ENCODE results near the gene BACH2.

The BACH2 gene

DNA sequence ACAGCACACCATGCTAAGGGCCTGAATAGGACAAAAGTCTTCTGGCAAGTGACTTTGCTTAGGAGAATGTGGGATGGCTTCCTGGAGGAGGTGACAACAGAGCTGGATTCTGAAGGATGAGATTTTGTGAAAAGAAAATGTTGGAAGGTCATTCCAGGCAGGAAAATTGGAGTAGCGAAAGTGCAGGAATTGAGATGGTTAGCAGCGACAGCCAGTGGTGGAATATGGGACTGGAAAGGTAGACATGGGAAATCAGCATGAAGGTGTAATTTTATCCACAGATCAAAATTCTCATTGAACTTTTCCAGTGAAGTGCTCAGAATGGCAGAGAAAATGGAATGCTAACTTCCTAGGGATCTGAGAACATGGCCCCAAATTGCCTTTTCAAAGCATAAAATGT lies 5.7 kb upstream of the BACH2 start:
- DNase-seq (ENCODE audit: low read depth in 4 of 4, low spot score in 1 of 4): no peak

- no peak for DNase-seq (ENCODE audit: low read depth in 4 of 4, low spot score in 1 of 4)
Observed at GRCh38 chr6:90301816-90302215, 5.2 kb upstream of the BACH2 start.

- no peak for DNase-seq (ENCODE audit: low read depth in 4 of 4, low spot score in 1 of 4)
Observed at GRCh38 chr6:90298459-90299053, 1.9 kb upstream of the BACH2 start.

DNA sequence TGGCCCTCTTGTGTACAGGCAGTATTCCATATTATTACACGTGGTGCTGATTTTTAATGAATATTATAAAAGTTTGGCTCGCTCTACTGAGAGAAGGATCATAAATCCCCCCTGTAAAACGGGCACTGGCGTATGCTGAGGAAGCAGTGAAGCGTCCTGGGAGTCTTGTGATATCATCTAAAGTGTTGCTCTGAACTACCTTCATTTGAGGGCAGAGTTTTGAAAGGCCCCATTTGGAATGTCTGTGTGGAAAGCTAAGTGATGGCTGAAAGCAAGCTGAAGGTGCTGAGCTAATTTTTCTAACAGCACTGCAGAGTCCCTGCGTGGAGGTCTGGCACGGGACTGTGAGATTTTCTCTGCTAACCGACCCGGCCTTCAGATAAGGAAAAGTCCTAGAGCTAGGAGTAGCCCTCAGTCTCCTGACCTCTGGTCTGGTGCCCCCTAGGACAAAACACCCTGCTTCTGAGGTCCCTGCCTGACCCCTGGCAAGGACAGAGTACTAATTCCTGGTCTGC lies 1.3 kb upstream of the BACH2 start:
- no peak for DNase-seq (ENCODE audit: low read depth in 4 of 4, low spot score in 1 of 4)

- no peak for DNase-seq (ENCODE audit: low read depth in 4 of 4, low spot score in 1 of 4)
Observed at GRCh38 chr6:90297115-90297866, 648 bp upstream of the BACH2 start.

DNA sequence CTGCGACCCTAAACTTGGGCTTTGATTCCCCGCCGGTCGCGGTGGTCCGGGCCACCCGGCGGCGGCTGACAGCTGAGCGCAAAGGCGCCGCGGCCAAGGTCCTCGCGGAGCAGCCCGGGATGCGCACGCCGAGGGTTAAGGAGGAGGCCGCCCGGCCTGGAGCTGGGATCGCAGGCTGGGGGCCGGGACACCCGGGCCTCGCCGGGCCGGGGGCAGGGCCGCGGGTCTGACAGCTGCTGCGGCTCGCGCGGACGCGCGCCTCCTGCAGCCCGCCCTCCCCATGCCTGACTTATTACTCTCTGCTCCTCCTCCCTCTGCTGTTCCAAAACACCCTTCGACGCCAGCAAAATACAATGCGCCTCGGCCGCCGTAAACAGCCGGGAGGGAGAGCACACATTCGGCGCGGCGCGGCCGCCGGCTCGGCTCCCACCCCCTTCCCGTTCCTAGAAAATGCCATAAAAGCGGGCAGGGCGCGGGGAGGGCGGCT lies 746 bp downstream of the BACH2 start:
- peak in 3 of 4 experiments; percentile 38 to 56 (median 46) for DNase-seq (ENCODE audit: low read depth in 4 of 4, low spot score in 1 of 4)

- DNase-seq (ENCODE audit: low read depth in 4 of 4, low spot score in 1 of 4): peak in 3 of 4 experiments; percentile 66 to 71 (median 69)
Observed at GRCh38 chr6:90294989-90295853, 1.4 kb downstream of the BACH2 start.

- no peak for DNase-seq (ENCODE audit: low read depth in 4 of 4, low spot score in 1 of 4)
Observed at GRCh38 chr6:90294614-90294988, 2.0 kb downstream of the BACH2 start.

DNA sequence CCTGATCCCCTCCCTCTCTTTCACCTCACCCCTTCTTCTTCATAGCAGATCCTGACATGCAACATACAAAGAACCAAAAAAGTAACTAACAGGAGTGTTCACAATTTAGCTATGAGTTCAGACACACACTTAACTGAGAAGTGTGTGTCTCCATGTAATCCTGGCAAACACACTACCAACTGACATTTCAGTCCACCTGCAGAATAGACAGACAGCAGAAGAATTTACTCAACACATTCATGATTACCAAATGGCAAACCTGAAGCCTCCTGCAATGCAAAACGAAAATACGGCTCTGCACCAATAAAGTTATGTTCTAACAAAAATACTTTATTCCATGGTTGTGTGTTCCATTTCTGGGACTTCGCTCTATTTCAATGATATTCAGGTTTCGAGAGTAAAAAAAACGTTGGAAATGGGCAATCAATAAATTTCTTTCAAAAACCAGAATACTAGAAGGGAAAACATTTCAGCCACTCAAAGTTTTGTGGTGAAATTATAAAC lies 2.6 kb downstream of the BACH2 start:
- DNase-seq (ENCODE audit: low read depth in 4 of 4, low spot score in 1 of 4): no peak

DNA sequence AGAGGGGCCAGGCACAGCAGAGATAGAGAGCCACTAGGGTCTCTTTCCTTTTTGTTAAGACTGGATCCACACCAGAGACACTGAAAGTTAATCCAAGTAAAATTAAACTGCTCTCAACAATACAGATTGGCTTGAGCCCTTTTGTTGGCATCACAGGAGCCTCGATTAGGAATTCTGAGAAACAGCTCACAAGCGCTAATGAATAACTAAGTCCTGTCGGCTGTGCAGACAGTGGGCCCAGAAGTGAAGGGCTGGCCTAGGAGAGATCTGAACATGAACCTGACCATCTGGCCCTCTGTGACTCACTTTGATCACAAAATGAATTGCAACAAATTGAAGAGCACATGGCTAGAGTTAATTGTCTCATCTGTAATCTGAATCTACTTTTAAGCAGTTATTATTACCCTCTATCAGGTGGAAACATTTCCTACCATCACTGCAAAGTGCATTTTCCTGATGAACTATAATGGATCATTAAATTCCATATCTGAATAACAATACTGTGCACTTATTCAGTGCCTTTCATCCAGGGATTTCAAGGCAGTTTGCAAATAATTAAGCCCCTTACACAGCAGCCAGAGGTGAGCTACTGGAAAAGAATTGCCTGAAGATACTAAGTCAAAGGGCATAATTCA lies 3.2 kb downstream of the BACH2 start:
- DNase-seq (ENCODE audit: low read depth in 4 of 4, low spot score in 1 of 4): no peak

DNA sequence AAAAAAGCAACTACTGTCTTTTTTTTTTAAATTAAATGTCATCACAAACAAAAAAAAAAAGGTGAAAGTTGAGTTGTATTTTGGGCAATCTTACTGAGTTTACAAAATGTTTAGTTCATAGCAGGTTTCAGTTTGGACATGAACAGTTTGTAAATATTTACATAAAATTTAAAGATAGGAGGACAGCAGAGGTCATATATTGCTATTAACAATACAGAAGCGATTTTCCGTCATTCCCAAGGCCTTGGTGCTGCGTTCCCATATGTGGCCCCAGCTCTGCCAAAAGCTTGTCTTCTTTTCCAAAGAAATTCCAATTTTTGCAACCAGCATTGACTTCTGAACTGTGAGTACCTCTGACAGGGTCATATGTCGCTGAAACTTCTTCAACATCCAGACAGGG lies 5.1 kb downstream of the BACH2 start:
- no peak for DNase-seq (ENCODE audit: low read depth in 4 of 4, low spot score in 1 of 4)

DNA sequence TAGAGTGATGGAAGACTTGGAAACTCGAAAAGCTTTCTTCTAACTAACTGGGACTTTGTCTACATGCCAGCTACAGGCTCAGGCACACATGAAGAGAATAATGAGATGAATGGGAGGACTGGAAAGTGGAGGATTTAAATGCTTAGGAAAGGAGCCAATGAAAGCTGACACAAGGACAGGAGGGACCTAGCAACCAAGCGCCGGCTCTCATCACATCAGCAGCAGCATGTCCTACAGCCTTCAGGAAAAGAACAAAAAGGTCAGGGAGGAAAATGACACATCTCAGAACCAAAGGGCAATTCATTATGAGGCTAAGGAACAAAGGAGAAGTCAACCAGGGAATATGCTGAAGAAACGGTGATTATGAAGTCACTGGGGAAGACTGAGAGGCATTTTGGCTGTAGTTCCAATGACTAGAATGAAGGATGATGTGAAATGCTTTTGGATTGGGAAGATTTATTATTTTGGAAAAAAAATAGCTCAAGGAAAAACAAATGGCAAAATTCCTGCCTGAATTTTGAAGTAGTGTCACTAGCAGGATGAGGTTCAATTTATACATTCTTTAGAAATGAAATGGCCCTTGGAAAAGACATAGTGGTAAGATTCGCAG lies 5.7 kb downstream of the BACH2 start:
- no peak for DNase-seq (ENCODE audit: low read depth in 4 of 4, low spot score in 1 of 4)

DNA sequence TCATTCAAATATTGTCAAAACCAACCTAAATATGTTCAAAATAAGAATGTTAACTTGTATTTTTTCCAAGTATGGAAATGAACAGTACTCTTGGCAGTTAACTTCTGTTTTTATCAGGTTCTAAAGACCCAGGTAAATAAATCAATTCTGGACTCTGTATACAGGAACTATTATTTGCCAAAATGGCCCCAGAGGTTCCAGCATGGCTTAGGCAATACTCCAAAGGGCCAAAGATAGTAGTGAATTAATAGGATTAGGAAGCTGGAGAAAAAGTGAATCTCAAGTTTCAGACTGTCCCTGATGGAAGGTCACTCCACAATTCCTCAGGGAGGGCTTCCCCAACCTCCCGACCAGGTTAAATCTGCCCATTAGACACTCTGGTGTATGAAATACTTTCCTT lies 6.7 kb downstream of the BACH2 start:
- DNase-seq (ENCODE audit: low read depth in 4 of 4, low spot score in 1 of 4): no peak

GRCh38 chr6:90288404-90288803 lies 8.2 kb downstream of the BACH2 start:
- DNase-seq (ENCODE audit: low read depth in 4 of 4, low spot score in 1 of 4): no peak

DNA sequence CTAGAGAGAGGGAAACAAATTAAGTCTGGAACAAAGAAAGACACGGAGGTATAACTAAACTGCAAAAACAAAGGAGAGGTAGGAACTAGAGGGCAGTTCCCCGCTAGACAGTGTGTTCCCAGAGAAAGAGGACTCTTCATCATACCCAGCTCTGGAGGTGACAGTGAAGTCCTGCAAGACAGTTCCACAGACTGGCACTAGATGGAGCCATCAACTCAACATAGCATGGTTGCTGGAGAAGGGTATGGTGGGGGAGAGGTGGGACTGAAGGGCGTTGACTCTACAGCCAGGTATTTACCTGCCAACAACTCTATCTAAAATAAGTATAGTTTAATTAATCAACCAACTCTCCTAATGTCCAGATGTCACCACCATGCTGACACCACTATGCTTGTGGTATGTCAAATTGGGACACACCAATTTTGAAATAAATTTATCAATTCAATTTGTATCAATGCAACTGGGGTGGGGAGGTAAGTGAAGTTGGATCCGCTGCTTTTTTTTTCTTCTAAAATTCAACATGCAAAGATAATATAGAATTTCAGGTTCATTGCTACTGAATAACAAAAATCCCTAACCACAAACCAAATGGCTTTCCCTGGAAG lies 9.7 kb downstream of the BACH2 start:
- DNase-seq (ENCODE audit: low read depth in 4 of 4, low spot score in 1 of 4): peak in 3 of 4 experiments; percentile 29 to 58 (median 55)

DNA sequence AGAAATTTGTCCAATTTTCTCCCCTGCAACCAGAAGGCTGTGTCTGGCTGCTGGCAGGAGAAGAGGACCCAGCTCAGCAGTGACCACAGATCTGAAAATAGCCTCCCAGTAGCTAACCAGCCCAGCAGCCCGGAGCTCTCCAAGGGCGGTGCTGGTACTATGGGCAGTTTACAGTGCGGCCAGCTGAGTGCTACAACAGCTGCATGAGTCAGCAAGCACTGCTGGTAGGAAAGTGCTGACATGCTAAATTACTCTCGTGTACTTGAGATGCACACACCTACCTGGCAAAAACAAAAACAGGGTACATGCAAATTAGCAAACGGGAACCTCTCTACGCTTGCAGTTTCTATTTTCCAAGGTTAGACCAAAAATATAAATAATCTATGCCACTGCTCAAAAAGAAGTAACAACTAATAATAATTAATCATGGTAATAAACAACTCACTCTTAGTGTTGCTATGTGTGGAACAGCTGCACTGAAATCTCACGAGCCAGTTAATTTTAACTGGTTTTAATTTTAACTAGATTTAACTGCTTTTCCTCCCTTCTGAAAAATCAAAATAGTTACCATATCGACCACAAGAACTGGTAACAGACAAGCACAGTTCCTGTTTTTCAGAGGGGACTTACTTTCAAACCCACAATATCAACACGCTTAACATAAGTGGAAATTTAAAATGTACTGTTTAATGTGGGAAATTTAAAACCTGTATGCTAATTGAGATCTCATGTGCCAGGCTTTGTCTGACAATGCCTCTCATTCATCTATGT lies 10.8 kb downstream of the BACH2 start:
- DNase-seq (ENCODE audit: low read depth in 4 of 4, low spot score in 1 of 4): no peak

GRCh38 chr6:90285042-90285481 lies 11.6 kb downstream of the BACH2 start:
- no peak for DNase-seq (ENCODE audit: low read depth in 4 of 4, low spot score in 1 of 4)

GRCh38 chr6:90284236-90285041 lies 12.2 kb downstream of the BACH2 start:
- peak in 1 of 4 experiments; percentile 51 for DNase-seq (ENCODE audit: low read depth in 4 of 4, low spot score in 1 of 4)
